HG03045 (cell line): ENCODE results near the gene ALDH4A1.
"Not testable (repeated sequence)": the region's sequence is repeated elsewhere in the genome, so short reads cannot be mapped to it uniquely, and the experiment has no call there.

ENCODE experiments used
- ATAC-seq: cut with Tn5 transposase; IDR thresholded peaks from one replicate; pipeline ENCODE4 v1.9.1; 2021; ENCODE audit warnings: mild to moderate bottlenecking, moderate library complexity; ENCODE audit not compliant: unreplicated experiment

Gene ALDH4A1

DNA sequence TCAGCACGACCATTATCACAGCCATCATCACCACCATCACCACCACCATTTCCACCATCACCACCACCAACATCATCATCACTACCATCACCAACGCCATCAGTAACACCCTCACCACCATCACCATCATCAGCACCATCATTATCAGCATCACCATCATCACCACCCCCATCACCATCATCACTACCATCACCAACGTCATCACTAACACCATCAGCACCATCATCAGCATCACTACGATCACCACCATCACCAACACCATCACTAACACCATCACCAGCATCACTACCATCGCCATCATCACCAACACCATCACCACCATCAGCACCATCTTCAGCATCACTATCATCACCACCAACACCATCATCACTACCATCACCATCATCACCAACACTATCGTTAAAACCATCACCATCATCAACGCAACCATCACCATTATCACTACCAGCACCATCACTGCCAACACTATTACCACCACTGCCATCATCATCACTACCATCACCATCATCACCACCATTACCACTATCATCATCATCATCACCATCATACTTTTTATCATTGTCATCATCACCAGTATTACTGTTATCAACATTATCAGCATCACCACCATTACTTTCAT lies 44.2 kb downstream of the ALDH4A1 start:
- ATAC-seq, result no peak

DNA sequence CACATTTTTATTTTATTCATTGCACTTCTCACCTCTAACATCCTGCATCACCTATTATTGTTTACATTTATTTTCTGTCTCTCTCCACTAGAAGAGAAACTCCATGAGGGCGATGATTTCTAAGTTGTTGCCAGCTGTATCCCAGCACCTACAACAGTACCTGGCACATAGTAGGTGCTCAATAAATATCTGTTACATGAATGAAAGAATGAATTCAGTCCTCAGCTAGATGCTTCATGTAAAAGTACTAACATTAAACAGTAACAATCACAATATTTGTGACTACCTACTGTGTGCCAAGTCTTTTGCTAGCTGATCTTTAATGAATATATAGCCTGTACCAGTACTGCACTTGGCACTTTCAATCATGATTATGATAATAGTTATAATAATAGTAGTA lies 45.9 kb downstream of the ALDH4A1 start:
- no peak for ATAC-seq

DNA sequence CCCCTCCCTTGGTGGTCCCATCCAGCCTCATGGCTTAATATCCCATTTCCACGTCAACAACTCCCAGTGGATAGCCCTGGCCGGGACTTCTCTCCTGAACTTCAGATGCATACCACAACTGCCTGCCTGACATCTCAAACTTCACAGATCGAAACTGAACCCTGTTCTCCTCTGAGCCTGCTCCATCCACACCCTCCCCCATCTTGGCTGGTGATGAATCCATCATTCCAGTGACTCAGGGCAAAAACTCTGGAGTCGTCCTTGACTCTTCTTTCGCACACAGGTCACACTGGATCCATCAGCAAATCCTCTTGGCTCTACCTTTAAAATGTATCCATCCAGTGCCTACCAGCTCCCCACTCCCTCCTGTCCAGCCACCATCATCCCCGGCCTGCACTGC lies 46.8 kb downstream of the ALDH4A1 start:
- ATAC-seq, result no peak

DNA sequence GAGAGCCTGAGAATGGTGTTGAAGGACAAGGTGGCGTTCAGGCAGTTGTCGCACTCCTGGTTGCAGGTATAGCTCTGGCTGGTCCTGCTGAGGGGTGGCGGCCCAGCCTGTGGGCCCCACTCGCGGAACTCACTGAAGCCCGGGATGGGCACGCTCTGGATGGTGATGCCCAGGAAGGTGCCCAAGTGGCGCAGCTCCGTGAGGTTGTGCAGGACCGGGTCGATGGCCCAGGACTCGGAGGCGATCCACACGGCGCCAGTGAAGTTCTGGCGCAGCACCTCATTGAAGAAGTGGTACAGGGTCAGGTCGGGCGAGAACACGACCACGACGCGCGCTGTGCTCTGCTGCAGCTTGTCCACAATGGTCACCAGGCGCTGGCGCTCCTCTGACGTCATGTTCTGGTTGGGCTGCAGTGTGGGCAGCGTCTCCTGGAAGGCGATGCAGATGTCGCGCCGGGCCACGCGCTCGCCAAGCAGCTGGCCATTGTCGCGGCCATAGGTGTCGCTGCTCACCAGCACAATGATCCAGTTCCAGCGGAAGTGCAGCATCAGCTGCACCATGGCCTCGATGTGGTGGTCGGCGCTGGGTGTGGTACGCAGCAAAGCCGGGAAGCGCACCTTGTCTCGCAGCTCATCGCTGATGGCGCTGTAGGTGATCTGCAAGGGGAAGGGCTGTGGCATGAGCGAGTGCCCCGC lies 47.9 kb downstream of the ALDH4A1 start:
- no peak for ATAC-seq

DNA sequence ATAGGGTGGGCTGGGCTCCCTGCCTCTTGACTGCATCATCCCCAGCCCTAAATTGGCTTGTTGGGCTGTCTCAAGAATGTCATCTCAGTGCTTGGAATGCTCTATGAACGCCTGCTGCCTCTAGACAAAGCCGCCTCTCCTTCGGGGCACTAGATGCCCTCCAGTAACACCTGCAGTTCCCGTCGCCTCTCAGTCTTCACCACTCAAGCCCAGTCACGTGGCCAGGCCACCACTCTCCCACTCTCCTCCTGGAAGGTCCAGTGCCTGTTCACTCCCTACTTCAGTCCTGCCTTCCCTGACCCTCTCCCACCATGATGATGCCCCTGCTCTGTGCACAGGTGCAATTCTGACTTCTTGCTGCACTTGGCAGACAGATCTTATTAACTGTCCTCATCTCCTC lies 49.9 kb downstream of the ALDH4A1 start:
- no peak for ATAC-seq

DNA sequence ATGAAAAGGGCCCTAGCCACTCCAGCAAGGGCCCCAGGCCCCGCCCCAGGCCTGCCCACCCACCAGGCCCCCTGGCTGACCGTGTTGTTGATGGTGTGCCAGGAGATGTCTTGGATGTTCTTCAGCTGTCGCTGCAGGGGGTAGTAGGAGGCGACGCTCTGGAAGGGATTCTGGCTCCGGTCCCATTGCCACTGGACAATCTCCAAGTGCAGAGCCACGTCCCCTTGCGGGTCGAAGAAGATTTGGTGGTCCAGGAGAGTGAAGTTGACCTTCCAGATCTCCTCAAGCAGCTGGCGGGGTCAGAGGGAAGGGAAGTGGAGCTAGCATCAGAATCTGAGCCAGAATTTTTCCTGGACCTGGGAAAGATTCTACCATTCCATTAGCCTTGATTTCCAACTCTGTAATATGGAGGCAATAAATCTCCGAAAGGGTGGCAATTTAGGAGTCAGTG lies 53.1 kb downstream of the ALDH4A1 start:
- no peak for ATAC-seq

DNA sequence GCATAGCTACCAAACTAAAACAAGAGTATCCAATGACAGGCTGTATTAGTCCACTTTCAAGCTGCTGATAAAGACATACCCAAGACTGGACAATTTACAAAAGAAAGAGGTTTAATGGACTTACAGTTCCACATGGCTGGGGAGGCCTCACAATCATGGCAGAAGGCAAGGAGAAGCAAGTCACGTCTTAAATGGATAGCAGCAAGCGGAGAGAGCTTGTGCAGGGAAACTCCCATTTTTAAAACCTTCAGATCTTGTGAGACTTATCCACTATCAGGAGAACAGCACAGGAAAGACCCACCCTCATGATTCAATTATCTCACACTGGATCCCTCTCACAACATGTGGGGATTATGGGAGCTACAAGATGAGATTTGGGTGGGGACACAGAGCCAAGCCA lies 54.6 kb downstream of the ALDH4A1 start:
- ATAC-seq, result not testable (repeated sequence)

DNA sequence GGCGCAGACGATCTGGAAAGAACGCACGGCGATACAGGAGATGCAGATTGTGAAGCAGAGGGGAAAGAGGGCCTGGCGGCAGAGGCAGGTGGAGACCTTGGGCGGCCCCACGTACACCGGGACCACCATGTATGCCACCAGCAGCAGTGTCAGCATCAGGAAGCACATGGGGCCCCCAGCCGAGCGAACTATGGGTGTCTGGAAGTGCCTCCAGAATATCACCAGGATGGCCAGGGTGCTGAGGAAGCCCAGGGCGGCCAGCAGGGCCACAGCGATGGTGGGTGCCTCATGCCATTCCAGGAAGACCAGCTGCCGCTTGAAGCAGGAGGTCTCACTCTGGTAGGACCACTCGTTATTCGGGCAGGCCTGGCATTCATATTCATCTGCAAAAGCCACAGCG lies 62.2 kb downstream of the ALDH4A1 start:
- ATAC-seq, result no peak

DNA sequence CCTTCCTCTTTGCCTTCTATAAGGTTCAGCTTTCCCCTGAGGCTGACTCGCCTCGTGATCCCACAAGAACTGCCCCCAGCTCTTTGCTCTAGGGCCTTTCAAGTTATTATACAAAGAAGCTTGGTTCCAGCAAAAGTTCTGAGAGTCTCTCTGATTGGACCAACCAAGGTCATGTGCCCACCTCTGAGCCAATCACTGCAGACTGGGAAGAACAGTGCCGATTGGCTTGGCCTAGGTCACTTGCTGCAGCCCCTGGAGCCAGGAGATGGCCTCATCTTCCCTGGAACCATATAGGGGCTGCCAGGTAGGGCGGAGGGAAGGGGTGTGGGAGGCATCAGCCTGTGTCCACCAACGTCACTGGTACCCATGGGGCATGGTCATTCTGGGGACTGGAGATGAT lies 65.7 kb downstream of the ALDH4A1 start:
- no peak for ATAC-seq

DNA sequence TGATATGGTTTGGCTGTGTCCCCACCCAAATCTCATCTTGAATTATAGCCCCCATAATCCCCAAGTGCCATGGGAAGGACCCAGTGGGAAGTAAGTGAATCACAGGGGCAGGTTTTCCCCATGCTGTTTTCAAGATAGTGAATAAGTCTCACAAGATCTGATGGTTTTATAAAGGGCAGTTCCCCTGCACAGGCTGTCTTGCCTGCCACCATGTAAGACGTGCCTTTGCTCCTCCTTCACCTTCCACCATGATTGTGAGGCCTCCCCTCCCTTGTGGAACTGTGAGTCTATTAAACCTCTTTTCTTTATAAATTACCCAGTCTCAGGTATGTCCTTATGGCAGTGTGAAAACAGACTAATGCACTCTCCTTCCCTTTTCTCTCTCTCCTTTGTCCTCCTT lies 70.0 kb downstream of the ALDH4A1 start:
- not testable (repeated sequence) for ATAC-seq

DNA sequence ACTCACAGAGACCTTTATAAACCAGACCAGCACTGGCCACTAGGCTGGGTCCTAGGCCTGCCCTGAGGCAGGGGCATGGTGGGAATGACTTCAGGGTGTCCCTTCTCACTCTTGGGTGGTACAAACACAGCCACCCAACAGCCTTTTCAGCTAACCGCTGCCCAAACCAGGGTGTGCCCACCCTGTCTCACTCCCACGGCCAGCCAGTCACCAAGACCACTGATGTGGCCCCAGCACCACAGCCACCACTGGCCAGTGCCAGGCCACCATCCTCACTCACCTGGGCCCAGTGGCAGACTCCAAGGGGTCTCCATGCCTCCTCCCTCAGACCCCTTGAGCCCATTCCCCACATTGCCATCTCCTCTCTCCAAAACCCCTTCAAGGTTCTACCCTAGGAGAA lies 70.7 kb downstream of the ALDH4A1 start:
- no peak for ATAC-seq

DNA sequence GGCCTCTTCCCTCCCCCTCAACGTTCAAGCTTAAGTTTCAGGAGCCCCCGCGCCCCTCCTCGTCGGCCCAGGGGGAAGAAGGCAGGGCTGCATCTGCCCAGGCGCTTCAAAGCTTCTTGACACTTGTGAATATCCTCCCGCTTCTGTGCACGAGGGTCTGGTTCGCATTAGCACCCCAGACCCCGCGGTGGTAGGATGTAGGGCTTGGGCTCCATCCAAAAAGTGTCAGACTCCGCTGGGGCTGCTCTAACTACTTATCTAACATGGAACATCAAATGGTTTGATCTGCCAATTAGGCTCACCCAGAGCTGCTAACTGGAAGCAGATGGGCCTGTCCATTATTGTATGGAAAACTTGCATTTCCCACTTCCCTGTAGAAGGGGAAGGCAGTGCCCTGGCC lies 71.8 kb downstream of the ALDH4A1 start:
- ATAC-seq, result no peak

DNA sequence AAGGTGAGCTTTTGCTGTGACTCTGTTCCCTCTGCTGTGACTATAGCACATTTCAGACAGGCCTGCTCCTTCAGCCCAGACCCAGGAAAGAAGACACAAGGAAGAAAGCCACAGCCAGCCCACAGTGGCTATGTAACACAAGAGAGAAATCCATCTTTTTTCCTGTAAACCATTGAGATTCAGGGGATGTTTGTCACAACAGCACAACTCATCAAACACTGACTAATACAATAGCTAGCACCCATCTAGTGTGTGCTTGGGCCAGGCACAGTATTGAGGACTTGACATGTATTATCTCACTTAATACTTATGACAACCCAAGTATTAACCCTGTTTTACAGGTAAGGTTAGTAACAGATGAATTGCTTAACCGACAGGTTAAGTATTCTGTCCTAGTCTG lies 72.7 kb downstream of the ALDH4A1 start:
- no peak for ATAC-seq

DNA sequence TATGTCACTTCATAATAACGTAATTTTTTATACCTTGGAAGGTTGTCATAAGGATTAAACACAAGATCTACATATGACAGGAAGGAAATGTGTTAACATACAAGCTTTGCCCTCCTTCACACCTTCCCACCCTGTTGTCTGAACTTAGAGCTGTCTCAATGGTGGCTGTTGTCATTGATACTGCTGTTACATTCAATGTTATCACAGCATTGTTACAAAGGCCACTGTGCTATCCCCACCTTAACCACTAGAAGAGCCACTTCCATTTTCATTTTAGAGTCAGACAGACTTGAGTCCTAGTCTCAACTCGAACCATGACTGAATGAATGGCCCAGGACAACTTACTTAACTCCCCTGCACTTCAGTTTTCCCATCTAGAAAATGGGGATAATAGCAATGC lies 74.1 kb downstream of the ALDH4A1 start:
- ATAC-seq, result no peak

DNA sequence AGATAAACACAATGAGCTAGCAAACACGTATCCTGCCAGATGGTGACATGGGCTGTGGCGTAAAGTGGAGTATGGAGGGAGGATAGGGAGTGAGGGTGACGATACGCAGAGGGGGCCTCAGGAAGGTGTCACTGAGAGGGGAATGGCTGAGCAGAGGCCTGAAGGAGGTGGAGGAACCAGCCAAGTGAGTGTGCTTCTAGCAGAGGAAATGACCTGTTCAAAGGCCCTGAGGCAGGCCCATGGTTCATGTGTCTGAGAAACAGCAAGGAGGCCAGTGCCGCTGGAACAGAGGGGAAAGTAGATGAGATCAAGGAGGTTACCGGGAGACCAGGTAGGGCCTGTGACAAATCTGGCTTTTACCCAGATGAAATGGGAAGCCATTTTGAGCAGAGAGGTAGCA lies 78.9 kb downstream of the ALDH4A1 start:
- ATAC-seq, result no peak
